T-helper 1 cell treated with Interleukin-12 subunit alpha and Interleukin-12 subunit beta and Interleukin-4 antibody, amounts not matched to agents 30 μg/mL and 1 μg/mL, for 36 hours (primary cell): ENCODE data around the gene ZNF236.
A peak's percentile ranks its signal among the peaks of the same experiment; 100 is the strongest.
"Not testable (repeated sequence)": the region's sequence is repeated elsewhere in the genome, so short reads cannot be mapped to it uniquely, and the experiment has no call there.

Experiments
- H3K27ac Mint-ChIP-seq: one replicate; pipeline ENCODE4 v1.8.0; 2021; ENCODE audit warnings: mild to moderate bottlenecking, mixed read lengths
- H3K27me3 Mint-ChIP-seq: one replicate; pipeline ENCODE4 v1.8.0; 2021; ENCODE audit warnings: low read depth, mixed read lengths
- H3K36me3 Mint-ChIP-seq: one replicate; pipeline ENCODE4 v1.8.0; 2021; ENCODE audit warnings: low read depth, mixed read lengths
- H3K4me1 Mint-ChIP-seq: one replicate; pipeline ENCODE4 v1.8.0; 2021; ENCODE audit warnings: low read depth, mixed read lengths
- H3K4me3 Mint-ChIP-seq: one replicate; pipeline ENCODE4 v1.8.0; 2021; ENCODE audit warnings: mild to moderate bottlenecking, moderate library complexity, mixed read lengths
- H3K9me3 Mint-ChIP-seq: one replicate; pipeline ENCODE4 v1.8.0; 2021; ENCODE audit warnings: mixed read lengths

The ZNF236 gene

DNA sequence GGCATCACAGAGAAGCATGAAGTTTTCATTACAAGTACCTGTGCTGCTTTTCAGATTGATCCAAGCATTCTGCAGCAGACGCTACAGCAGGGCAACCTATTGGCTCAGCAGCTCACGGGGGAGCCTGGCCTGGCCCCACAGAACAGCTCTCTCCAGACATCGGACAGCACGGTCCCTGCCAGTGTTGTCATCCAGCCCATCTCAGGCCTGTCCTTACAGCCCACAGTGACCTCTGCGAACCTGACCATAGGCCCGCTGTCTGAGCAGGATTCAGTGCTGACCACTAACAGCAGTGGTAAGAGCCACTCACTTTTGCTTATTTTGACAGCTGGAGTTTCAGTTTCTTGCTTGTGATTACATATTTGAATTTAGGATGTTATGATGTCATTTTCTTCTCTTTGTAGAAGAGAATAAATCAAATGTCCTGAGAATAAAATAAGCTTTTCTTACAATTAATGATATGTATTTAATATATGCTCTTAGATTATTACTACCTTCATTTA lies 104.9 kb downstream of the ZNF236 start:
- Mint-ChIP-seq H3K27me3 (no peaks in the 10 kb centered on the region), H3K27ac (no peak overlapping the region), H3K4me3 (no peak overlapping the region), H3K4me1 (peaks cover 15% of the 10 kb centered on the region), H3K36me3 (peaks cover 35% of the 10 kb centered on the region), H3K9me3 (no peaks in the 10 kb centered on the region)

GRCh38 chr18:76928179-76928868 lies 106.0 kb downstream of the ZNF236 start:
- Mint-ChIP-seq H3K9me3 (no peaks in the 10 kb centered on the region), H3K27ac (no peak overlapping the region), H3K4me3 (no peak overlapping the region), H3K4me1 (peaks cover 19% of the 10 kb centered on the region), H3K36me3 (peaks cover 39% of the 10 kb centered on the region), H3K27me3 (no peaks in the 10 kb centered on the region)

DNA sequence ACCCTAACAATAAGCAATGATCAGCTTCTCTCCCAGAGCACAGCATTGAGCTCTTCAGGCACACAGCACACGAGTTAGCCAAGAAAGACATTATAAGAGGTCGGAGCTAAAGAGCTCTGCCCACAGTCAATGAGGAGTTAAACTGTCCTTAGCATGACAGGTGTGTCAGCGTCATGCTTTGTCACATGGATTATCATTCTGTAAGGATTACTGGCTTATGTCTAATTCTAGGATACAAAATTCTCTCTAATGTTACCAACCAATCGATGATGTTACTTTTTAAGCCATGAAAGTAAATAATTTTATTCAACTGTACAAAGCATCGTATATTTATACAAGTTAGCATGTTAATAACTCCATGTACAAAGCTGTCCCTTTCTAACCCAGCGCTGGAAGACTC lies 108.8 kb downstream of the ZNF236 start:
- H3K4me1 Mint-ChIP-seq: peaks cover 19% of the 10 kb centered on the region
- peaks cover 33% of the 10 kb centered on the region for H3K36me3 Mint-ChIP-seq
- H3K27ac Mint-ChIP-seq: no peak overlapping the region
- no peaks in the 10 kb centered on the region for H3K9me3 Mint-ChIP-seq
- H3K4me3 Mint-ChIP-seq: no peak overlapping the region
- H3K27me3 Mint-ChIP-seq: no peaks in the 10 kb centered on the region

- peak overlapping the region; percentile 48 for H3K4me3 Mint-ChIP-seq
- H3K36me3 Mint-ChIP-seq: peaks cover 37% of the 10 kb centered on the region
- no peaks in the 10 kb centered on the region for H3K27me3 Mint-ChIP-seq
- peaks cover 19% of the 10 kb centered on the region for H3K4me1 Mint-ChIP-seq
- H3K9me3 Mint-ChIP-seq: no peaks in the 10 kb centered on the region
- peak overlapping the region; percentile 79 for H3K27ac Mint-ChIP-seq
Measured at GRCh38 chr18:76932026-76932819, 109.9 kb downstream of the ZNF236 start.

DNA sequence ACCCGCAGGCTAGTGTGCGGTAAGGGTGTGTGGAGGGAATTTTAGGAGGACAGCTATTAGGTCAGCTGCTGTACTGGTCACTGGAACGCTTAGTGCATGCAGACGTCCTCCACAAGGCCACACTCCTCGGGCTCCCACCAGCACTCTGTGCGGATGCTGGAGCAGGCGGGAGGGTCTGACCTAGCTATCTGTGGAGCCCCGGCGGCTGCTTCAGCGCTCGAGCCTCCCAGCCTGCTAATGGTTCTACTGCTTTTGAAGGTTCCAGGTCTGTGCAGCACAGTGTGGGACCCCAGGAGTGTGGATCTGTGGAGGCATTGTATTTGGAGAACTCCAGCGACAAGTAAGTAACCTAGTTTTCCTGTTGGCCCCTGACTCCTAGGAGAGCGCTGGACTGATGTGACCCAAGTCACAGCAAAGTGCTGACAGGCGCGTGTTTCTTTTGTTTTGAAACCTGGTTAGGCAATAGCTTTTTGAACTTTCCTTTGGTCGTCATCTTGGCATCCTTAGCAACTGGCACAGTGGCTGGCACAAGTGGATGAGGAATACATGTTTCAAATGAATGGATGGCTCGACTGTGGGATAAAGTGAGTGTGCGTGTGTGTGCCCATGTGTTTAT lies 113.5 kb downstream of the ZNF236 start:
- H3K27me3 Mint-ChIP-seq: no peaks in the 10 kb centered on the region
- peaks cover 11% of the 10 kb centered on the region for H3K4me1 Mint-ChIP-seq
- no peak overlapping the region for H3K4me3 Mint-ChIP-seq
- H3K36me3 Mint-ChIP-seq: peaks cover 27% of the 10 kb centered on the region
- no peaks in the 10 kb centered on the region for H3K9me3 Mint-ChIP-seq
- H3K27ac Mint-ChIP-seq: no peak overlapping the region

- H3K9me3 Mint-ChIP-seq: no peaks in the 10 kb centered on the region
- no peak overlapping the region for H3K4me3 Mint-ChIP-seq
- no peak overlapping the region for H3K27ac Mint-ChIP-seq
- peaks cover 26% of the 10 kb centered on the region for H3K36me3 Mint-ChIP-seq
- H3K27me3 Mint-ChIP-seq: no peaks in the 10 kb centered on the region
- H3K4me1 Mint-ChIP-seq: peaks cover 9% of the 10 kb centered on the region
Measured at GRCh38 chr18:76936877-76937276, 114.5 kb downstream of the ZNF236 start.

GRCh38 chr18:76937597-76937996 lies 115.2 kb downstream of the ZNF236 start:
- Mint-ChIP-seq H3K27ac (no peak overlapping the region), H3K4me3 (no peak overlapping the region), H3K27me3 (no peaks in the 10 kb centered on the region), H3K36me3 (peaks cover 24% of the 10 kb centered on the region), H3K4me1 (peaks cover 3% of the 10 kb centered on the region), H3K9me3 (no peaks in the 10 kb centered on the region)

DNA sequence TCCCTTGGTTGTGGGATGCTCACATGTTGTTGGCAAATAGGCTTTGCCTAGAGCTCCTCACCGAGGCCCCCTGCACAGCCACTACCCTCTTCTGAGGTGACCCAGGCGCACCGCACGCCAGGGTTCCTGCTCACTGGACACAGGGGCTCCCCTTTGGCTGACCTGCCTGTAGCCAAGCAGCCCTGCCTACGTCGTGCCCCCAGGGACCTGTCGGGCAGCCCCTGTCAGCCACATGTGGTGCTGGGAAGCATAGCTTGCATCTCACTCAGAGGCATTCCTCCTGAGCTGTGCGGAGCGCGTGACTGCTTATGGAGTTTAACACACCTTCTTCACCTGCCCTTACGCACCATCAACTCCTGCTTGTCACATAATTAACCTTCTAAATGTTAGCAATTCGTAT lies 116.3 kb downstream of the ZNF236 start:
- Mint-ChIP-seq H3K27ac (no peak overlapping the region), H3K27me3 (no peaks in the 10 kb centered on the region), H3K4me3 (no peak overlapping the region), H3K36me3 (peaks cover 22% of the 10 kb centered on the region), H3K9me3 (no peaks in the 10 kb centered on the region), H3K4me1 (no peaks in the 10 kb centered on the region)

DNA sequence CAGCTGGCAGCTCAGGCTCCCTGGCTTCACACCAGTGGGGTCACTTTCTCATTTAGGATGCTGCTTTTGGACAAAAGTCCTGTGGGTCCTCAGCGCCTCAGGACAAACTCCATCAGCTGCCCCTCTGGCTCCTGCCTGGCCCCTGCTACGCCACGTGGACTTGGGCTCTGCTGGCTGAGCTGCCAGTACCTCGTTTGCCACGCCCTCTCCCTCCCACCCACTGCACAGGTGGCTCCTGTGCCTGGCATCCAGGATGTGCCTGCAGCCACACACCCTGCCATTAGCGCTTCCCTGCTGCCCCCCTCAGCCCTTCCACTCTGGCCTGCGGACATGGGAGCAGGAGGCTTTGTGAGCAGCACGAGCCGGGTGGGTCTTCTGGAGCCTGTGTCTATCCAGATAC lies 118.9 kb downstream of the ZNF236 start:
- Mint-ChIP-seq H3K4me1 (peaks cover 2% of the 10 kb centered on the region), H3K9me3 (no peaks in the 10 kb centered on the region), H3K4me3 (no peak overlapping the region), H3K36me3 (peaks cover 21% of the 10 kb centered on the region), H3K27ac (no peak overlapping the region), H3K27me3 (no peaks in the 10 kb centered on the region)

GRCh38 chr18:76943542-76944339 lies 121.4 kb downstream of the ZNF236 start:
- H3K36me3 Mint-ChIP-seq: peaks cover 29% of the 10 kb centered on the region
- no peaks in the 10 kb centered on the region for H3K27me3 Mint-ChIP-seq
- no peaks in the 10 kb centered on the region for H3K9me3 Mint-ChIP-seq
- H3K27ac Mint-ChIP-seq: no peak overlapping the region
- H3K4me3 Mint-ChIP-seq: no peak overlapping the region
- peaks cover 15% of the 10 kb centered on the region for H3K4me1 Mint-ChIP-seq

DNA sequence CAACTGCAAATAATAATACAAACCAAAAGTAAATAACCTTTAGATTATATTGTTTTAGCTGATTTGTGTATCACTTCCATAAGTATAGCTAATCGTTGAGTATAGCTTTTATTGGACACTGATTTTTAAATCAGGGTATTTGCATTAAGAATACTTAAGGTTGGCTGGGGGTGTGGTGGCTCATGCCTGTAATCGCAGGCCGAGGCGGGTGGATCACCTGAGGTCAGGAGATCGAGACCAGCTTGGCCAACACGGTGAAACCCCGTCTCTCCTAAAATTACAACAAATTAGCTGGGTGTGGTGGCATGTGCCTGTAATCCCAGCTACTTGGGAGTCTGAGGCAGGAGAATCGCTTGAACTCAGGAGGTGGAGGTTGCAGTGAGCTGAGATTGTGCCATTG lies 122.0 kb downstream of the ZNF236 start:
- Mint-ChIP-seq H3K36me3 (peaks cover 32% of the 10 kb centered on the region), H3K4me1 (peaks cover 17% of the 10 kb centered on the region)
- H3K4me3 Mint-ChIP-seq, H3K27ac Mint-ChIP-seq, H3K9me3 Mint-ChIP-seq, H3K27me3 Mint-ChIP-seq: not testable (repeated sequence)

DNA sequence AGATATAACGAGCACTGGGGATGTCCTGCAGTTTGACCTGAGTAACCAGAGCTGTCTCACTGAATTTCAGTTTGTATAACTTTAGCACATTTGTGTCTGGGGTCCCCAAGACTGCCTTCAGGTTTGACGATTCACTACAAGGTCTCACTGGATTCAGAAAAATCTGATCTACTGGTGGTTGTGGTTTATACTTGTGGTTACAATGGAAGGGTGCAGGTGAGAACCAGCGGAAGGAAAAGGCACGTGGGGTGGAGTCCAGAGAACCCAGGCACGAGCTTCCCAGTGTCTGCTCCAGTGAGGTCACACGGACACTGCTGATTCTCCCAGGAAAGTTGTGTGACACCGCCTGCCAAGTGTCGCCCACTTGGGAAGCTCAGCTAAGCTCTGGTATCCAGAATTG lies 126.0 kb downstream of the ZNF236 start:
- Mint-ChIP-seq H3K4me3 (no peak overlapping the region), H3K27ac (no peak overlapping the region), H3K36me3 (peaks cover 49% of the 10 kb centered on the region), H3K9me3 (no peaks in the 10 kb centered on the region), H3K27me3 (no peaks in the 10 kb centered on the region), H3K4me1 (peaks cover 28% of the 10 kb centered on the region)

DNA sequence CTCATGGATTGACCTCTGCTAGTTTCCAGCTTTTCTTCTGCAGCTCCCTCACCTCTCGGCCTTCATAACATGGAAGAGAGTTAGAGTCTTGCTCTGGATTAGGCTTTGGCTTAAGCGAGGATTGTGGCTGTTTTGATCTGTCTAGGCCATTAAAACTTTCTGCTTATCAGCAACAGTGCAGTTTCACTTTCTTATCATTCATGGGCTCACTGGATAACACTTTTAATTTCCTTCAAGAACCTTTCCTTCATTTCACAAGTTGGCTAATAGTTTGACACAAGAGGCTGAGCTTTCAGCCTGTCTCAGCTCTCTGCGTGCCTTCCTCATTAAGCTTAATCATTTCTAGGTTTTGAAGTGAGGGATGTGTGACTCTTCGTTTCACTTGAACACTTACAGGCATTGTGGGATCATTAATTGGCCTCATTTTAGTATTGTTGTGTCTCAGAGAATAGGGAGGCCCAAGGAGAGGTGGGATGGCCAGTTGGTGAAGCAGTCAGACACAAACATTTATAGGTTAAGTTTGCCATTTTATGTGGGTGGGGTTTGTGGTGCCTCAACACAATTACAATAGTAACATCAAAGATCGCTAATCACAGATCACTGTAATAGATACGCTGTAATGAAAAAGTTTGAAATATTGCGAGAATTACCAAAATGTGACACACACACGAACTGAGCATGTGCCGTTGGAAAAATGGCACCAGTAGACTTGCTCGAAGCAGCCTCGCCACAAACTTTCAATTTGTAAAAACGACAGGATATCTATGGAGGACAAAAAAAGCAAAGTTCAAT lies 129.3 kb downstream of the ZNF236 start:
- Mint-ChIP-seq H3K36me3 (peaks cover 41% of the 10 kb centered on the region), H3K27me3 (no peaks in the 10 kb centered on the region), H3K4me3 (no peak overlapping the region), H3K9me3 (no peaks in the 10 kb centered on the region), H3K4me1 (peaks cover 26% of the 10 kb centered on the region), H3K27ac (peak overlapping the region; percentile 11)

- Mint-ChIP-seq H3K4me1 (peaks cover 30% of the 10 kb centered on the region), H3K9me3 (no peaks in the 10 kb centered on the region), H3K36me3 (peaks cover 39% of the 10 kb centered on the region), H3K4me3 (no peak overlapping the region), H3K27me3 (no peaks in the 10 kb centered on the region), H3K27ac (no peak overlapping the region)
Measured at GRCh38 chr18:76952747-76953146, 130.4 kb downstream of the ZNF236 start.
